Measurements from ENCODE around the gene CNPY2. TPM values are rescaled to one million over a fixed set of nuclear protein-coding genes. Genes with fewer than 3 reads are reported as not detected.
A peak's percentile ranks its signal among the peaks of the same experiment; 100 is the strongest.

The CNPY2 gene
- total and polyA plus RNA-seq, 2 of the 13 experiments (the other 11 are each of a cell fraction or from before 2014, with no cell fraction given), result 285 to 356 TPM

GRCh38 chr12:56315622-56316473 is at the start of gene CNPY2 (continued):
- TF ChIP-seq, protein P1, sequence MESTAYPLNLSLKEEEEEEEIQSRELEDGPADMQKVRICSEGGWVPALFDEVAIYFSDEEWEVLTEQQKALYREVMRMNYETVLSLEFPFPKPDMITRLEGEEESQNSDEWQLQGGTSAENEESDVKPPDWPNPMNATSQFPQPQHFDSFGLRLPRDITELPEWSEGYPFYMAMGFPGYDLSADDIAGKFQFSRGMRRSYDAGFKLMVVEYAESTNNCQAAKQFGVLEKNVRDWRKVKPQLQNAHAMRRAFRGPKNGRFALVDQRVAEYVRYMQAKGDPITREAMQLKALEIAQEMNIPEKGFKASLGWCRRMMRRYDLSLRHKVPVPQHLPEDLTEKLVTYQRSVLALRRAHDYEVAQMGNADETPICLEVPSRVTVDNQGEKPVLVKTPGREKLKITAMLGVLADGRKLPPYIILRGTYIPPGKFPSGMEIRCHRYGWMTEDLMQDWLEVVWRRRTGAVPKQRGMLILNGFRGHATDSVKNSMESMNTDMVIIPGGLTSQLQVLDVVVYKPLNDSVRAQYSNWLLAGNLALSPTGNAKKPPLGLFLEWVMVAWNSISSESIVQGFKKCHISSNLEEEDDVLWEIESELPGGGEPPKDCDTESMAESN (CRISPR knock-in tag; conservative IDR thresholded peaks at IDR 0.05), result peak; percentile 97
- TF ChIP-seq ZNF274 (CRISPR knock-in tag; IDR thresholded peaks at IDR 0.05) (peak; percentile 91), ZNF333 (CRISPR knock-in tag; IDR thresholded peaks at IDR 0.05; ENCODE audit: borderline replicate concordance) (no peak), SATB2 (CRISPR knock-in tag; IDR thresholded peaks at IDR 0.05) (peak; percentile 80; the same call in 1 of the 2 replicates), ARID3A (IDR thresholded peaks at IDR 0.05; ENCODE audit: low read depth, low read length) (no peak), CTCF (CRISPR knock-in tag; IDR thresholded peaks at IDR 0.05) (peak; percentile 98), SALL2 (CRISPR knock-in tag; IDR thresholded peaks at IDR 0.05) (peak; percentile 73; the same call in 1 of the 2 replicates), KLF6 (CRISPR knock-in tag; IDR thresholded peaks at IDR 0.05) (0 out of 2 replicates have a peak, but pooled peaks have one; percentile 22), AHDC1 (CRISPR knock-in tag; IDR thresholded peaks at IDR 0.05; ENCODE audit: borderline replicate concordance) (no peak), ZNF619 (CRISPR knock-in tag; IDR thresholded peaks at IDR 0.05) (no peak), ZIK1 (CRISPR knock-in tag; IDR thresholded peaks at IDR 0.05; ENCODE audit: borderline replicate concordance, low read depth) (peak; percentile 22; the same call in 1 of the 2 replicates)
- TF ChIP-seq, protein P2, sequence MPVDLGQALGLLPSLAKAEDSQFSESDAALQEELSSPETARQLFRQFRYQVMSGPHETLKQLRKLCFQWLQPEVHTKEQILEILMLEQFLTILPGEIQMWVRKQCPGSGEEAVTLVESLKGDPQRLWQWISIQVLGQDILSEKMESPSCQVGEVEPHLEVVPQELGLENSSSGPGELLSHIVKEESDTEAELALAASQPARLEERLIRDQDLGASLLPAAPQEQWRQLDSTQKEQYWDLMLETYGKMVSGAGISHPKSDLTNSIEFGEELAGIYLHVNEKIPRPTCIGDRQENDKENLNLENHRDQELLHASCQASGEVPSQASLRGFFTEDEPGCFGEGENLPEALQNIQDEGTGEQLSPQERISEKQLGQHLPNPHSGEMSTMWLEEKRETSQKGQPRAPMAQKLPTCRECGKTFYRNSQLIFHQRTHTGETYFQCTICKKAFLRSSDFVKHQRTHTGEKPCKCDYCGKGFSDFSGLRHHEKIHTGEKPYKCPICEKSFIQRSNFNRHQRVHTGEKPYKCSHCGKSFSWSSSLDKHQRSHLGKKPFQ (CRISPR knock-in tag; IDR thresholded peaks at IDR 0.05; ENCODE audit: insufficient replicate concordance), result no peak

Measured in HepG2 (cell line).